Trophoblast cell (in vitro differentiated cells and primary cell): ENCODE data around the gene CHTF8.
"Not testable (repeated sequence)": the region's sequence is repeated elsewhere in the genome, so short reads cannot be mapped to it uniquely, and the experiment has no call there.

Source experiments
- DNase-seq, 2 donors: peaks; one replicate each; pipeline ENCODE4 v3.0.0-alpha.2; 2016
- H2AFZ ChIP-seq: 2 replicates; pipeline ENCODE4 v1.6.1; 2013; ENCODE audit warnings: low read length, moderate library complexity, mild to moderate bottlenecking; ENCODE audit not compliant: insufficient read depth, poor library complexity
- H2AK5ac ChIP-seq: 2 replicates; pipeline ENCODE4 v1.6.1; 2013; ENCODE audit warnings: mild to moderate bottlenecking, low read length
- H2BK120ac ChIP-seq: 2 replicates; pipeline ENCODE4 v1.6.1; 2013; ENCODE audit warnings: low read length, mild to moderate bottlenecking, moderate library complexity; ENCODE audit not compliant: insufficient read depth, poor library complexity
- H2BK12ac ChIP-seq: 2 replicates; pipeline ENCODE4 v1.6.1; 2013; ENCODE audit warnings: mild to moderate bottlenecking, low read length, moderate library complexity
- H2BK5ac ChIP-seq: 2 replicates; pipeline ENCODE4 v1.6.1; 2013; ENCODE audit warnings: low read length, low read depth, moderate library complexity, mild to moderate bottlenecking; ENCODE audit not compliant: poor library complexity
- H3K14ac ChIP-seq: 2 replicates; pipeline ENCODE4 v1.6.1; 2013; ENCODE audit warnings: mild to moderate bottlenecking, low read length
- H3K18ac ChIP-seq: 2 replicates; pipeline ENCODE4 v1.6.1; 2013; ENCODE audit warnings: mild to moderate bottlenecking, low read length
- H3K23ac ChIP-seq: 2 replicates; pipeline ENCODE4 v1.6.1; 2013; ENCODE audit warnings: low read length
- H3K27ac ChIP-seq: 2 replicates; pipeline ENCODE4 v1.5.1; 2013; ENCODE audit warnings: low read depth, mild to moderate bottlenecking, inconsistent platforms, low read length, moderate library complexity
- H3K27me3 ChIP-seq: 2 replicates; pipeline ENCODE4 v1.6.1; 2013; ENCODE audit warnings: inconsistent platforms, mild to moderate bottlenecking, low read length, moderate library complexity; ENCODE audit not compliant: insufficient read depth
- H3K36me3 ChIP-seq, 2 experiments: 1 replicate in 1 of 2; 2 replicates in 1 of 2; pipeline ENCODE4 v1.6.1; 2013; ENCODE audit warnings: low read length in 2 of 2, mild to moderate bottlenecking in 2 of 2, moderate library complexity in 1 of 2; ENCODE audit not compliant: insufficient read depth in 2 of 2, control insufficient read depth in 1 of 2
- H3K4ac ChIP-seq: 2 replicates; pipeline ENCODE4 v1.6.1; 2013; ENCODE audit warnings: low read depth, mild to moderate bottlenecking, low read length, moderate library complexity
- H3K4me1 ChIP-seq, 2 experiments: 1 replicate in 1 of 2; 2 replicates in 1 of 2; pipeline ENCODE4 v1.6.1; 2013; ENCODE audit warnings: low read length in 2 of 2, mild to moderate bottlenecking in 2 of 2, moderate library complexity in 1 of 2; ENCODE audit not compliant: insufficient read depth in 2 of 2, control insufficient read depth in 1 of 2
- H3K4me2 ChIP-seq: 2 replicates; pipeline ENCODE4 v1.6.1; 2013; ENCODE audit warnings: inconsistent platforms, mild to moderate bottlenecking, low read length, moderate library complexity
- H3K4me3 ChIP-seq: 2 replicates; pipeline ENCODE4 v1.5.1; 2013; ENCODE audit warnings: mild to moderate bottlenecking, low read depth, low read length, inconsistent platforms
- H3K79me1 ChIP-seq: one replicate; pipeline ENCODE4 v1.6.1; 2013; ENCODE audit warnings: low read length
- H3K79me2 ChIP-seq: 2 replicates; pipeline ENCODE4 v1.6.1; 2013; ENCODE audit warnings: low read length, mild to moderate bottlenecking; ENCODE audit not compliant: control insufficient read depth, insufficient read depth, poor library complexity
- H3K9ac ChIP-seq: 2 replicates; pipeline ENCODE4 v1.6.1; 2013; ENCODE audit warnings: mild to moderate bottlenecking, low read length
- H3K9me3 ChIP-seq: 2 replicates; pipeline ENCODE4 v1.6.1; 2013; ENCODE audit warnings: low read depth, mild to moderate bottlenecking, control low read depth, inconsistent platforms, low read length; ENCODE audit not compliant: insufficient read depth
- H4K12ac ChIP-seq: 2 replicates; pipeline ENCODE4 v1.6.1; 2013; ENCODE audit warnings: low read depth, mild to moderate bottlenecking, low read length, moderate library complexity
- H4K8ac ChIP-seq: 2 replicates; pipeline ENCODE4 v1.6.1; 2013; ENCODE audit warnings: low read depth, mild to moderate bottlenecking, low read length, moderate library complexity
- H4K91ac ChIP-seq: one replicate; pipeline ENCODE4 v1.6.1; 2013; ENCODE audit warnings: low read depth, mild to moderate bottlenecking, low read length, moderate library complexity
- WGBS: extraction: QIAGEN DNeasy Blood & Tissue Kit; methylation state at CpG from one replicate; pipeline ENCODE4 v1.1.7; 2013; ENCODE audit warnings: missing lambda C conversion rate; ENCODE audit not compliant: insufficient read length, insufficient coverage; ENCODE audit errors: extremely low coverage; 5-methylcytosine and 5-hydroxymethylcytosine counted together

Gene CHTF8

GRCh38 chr16:69124406-69124805 lies 8.0 kb downstream of the CHTF8 start:
- not testable (repeated sequence) for H3K18ac ChIP-seq, H3K79me1 ChIP-seq, H2BK120ac ChIP-seq, H2AK5ac ChIP-seq, H3K9me3 ChIP-seq, H3K4me2 ChIP-seq, H3K79me2 ChIP-seq, H4K8ac ChIP-seq, H3K4me1 ChIP-seq, H3K14ac ChIP-seq, H2AFZ ChIP-seq, H3K23ac ChIP-seq, H3K27me3 ChIP-seq, H4K91ac ChIP-seq, H2BK5ac ChIP-seq, H3K9ac ChIP-seq, H3K4me3 ChIP-seq, H4K12ac ChIP-seq, H3K4ac ChIP-seq, H3K27ac ChIP-seq, H2BK12ac ChIP-seq
- no CpG with 5 or more reads among the region's 8 CpGs for WGBS
- peak in 1 of 2 donors; percentile 40 for DNase-seq
- peaks cover 22 to 24% of the 10 kb centered on the region in 2 experiments for H3K36me3 ChIP-seq

DNA sequence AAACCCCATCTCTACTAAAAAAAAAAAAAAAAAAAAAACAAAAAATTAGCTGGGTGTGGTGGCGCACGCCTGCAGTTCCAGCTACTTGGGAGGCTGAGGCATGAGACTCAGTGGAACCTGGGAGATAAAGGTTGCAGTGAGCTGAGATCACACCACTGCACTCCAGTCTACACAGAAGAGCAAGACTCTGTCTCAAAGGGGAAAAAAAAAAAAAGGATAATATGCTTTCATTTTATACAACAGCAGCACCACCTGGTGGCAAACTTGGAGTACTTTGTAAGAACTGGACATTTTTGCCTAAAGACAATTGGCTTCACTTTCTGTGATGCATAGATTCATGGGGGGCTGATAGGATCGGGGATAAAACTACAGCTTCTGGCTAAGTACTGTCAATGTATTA lies 8.5 kb downstream of the CHTF8 start:
- WGBS = no CpG with 5 or more reads among the region's 3 CpGs
- H3K36me3 ChIP-seq = peaks cover 27% of the 10 kb centered on the region in 2 experiments

GRCh38 chr16:69120096-69120664 lies 12.2 kb downstream of the CHTF8 start:
- DNase-seq = no peak
- Histone ChIP-seq H3K79me1 (no peaks in the 10 kb centered on the region), H3K23ac (no peak overlapping the region), H3K79me2 (no peaks in the 10 kb centered on the region), H2AK5ac (no peak overlapping the region), H2BK5ac (no peak overlapping the region), H4K91ac (no peak overlapping the region), H3K4me2 (no peak overlapping the region), H4K8ac (no peak overlapping the region), H3K14ac (no peak overlapping the region), H3K18ac (no peak overlapping the region), H3K27ac (no peak overlapping the region), H3K27me3 (no peaks in the 10 kb centered on the region), H2BK120ac (no peak overlapping the region), H3K4ac (no peak overlapping the region), H3K9me3 (no peaks in the 10 kb centered on the region), H4K12ac (no peak overlapping the region), H3K4me1 (no peaks in the 10 kb centered on the region), H3K36me3 (peaks cover 34 to 49% of the 10 kb centered on the region in 2 experiments), H2BK12ac (no peak overlapping the region), H3K9ac (no peak overlapping the region), H3K4me3 (no peak overlapping the region), H2AFZ (no peak overlapping the region)
- no CpG with 5 or more reads among the region's 19 CpGs for WGBS

More for the DNA sequence above, 8.5 kb downstream of the CHTF8 start:
- Histone ChIP-seq H3K27ac (no peak overlapping the region), H2BK5ac (no peak overlapping the region), H3K4me3 (no peak overlapping the region), H3K18ac (no peak overlapping the region), H3K79me1 (no peaks in the 10 kb centered on the region), H2AK5ac (no peak overlapping the region), H2AFZ (no peak overlapping the region), H4K8ac (no peak overlapping the region), H3K4ac (no peak overlapping the region), H3K14ac (no peak overlapping the region), H3K27me3 (no peaks in the 10 kb centered on the region), H3K79me2 (no peaks in the 10 kb centered on the region), H2BK120ac (no peak overlapping the region), H3K23ac (no peak overlapping the region), H3K9ac (no peak overlapping the region), H3K4me2 (no peak overlapping the region), H3K4me1 (no peaks in the 10 kb centered on the region), H2BK12ac (no peak overlapping the region), H4K91ac (no peak overlapping the region), H4K12ac (no peak overlapping the region), H3K9me3 (no peaks in the 10 kb centered on the region)
- peak; percentile 37 to 92 for DNase-seq

GRCh38 chr16:69119536-69119935 lies 12.9 kb downstream of the CHTF8 start:
- Histone ChIP-seq H3K9me3 (peaks cover under 1% of the 10 kb centered on the region), H3K4ac (no peak overlapping the region), H3K14ac (no peak overlapping the region), H3K4me1 (no peaks in the 10 kb centered on the region), H3K27me3 (no peaks in the 10 kb centered on the region), H2BK12ac (no peak overlapping the region), H3K18ac (no peak overlapping the region), H4K12ac (no peak overlapping the region), H3K4me2 (no peak overlapping the region), H2AK5ac (no peak overlapping the region), H2AFZ (no peak overlapping the region), H3K79me1 (no peaks in the 10 kb centered on the region), H3K27ac (no peak overlapping the region), H4K91ac (no peak overlapping the region), H4K8ac (no peak overlapping the region), H2BK5ac (no peak overlapping the region), H3K79me2 (no peaks in the 10 kb centered on the region), H3K36me3 (peaks cover 39 to 55% of the 10 kb centered on the region in 2 experiments), H3K9ac (no peak overlapping the region), H3K4me3 (no peak overlapping the region), H2BK120ac (no peak overlapping the region), H3K23ac (no peak overlapping the region)
- no CpG with 5 or more reads among the region's 2 CpGs for WGBS
- DNase-seq = no peak
